ENCODE results near the gene MSRB1. TPM values are rescaled to one million over a fixed set of nuclear protein-coding genes. Genes with fewer than 3 reads are reported as not detected.
A peak's percentile ranks its signal among the peaks of the same experiment; 100 is the strongest.

MSRB1 gene
- total RNA-seq, 1 donor from 2014 or later, result 11.7 TPM

GRCh38 chr16:1990101-1990350, 47.0 kb upstream of the MSRB1 start:
- Histone ChIP-seq H3K27me3 (ENCODE audit: control insufficient read depth, insufficient read depth, low read length) (peaks cover 29% of the 10 kb centered on the region), H3K36me3 (ENCODE audit: control insufficient read depth, insufficient read depth, low read length) (peaks cover 5% of the 10 kb centered on the region), H3K4me3 (ENCODE audit: low read depth, low read length) (peak overlapping the region; percentile 31)
- TF ChIP-seq CTCF (IDR thresholded peaks at IDR 0.05; ENCODE audit: insufficient read depth, low read length, poor library complexity, severe bottlenecking), result no peak
- DNase-seq (ENCODE audit: low read depth), result no peak

- Histone ChIP-seq H3K36me3 (ENCODE audit: control insufficient read depth, insufficient read depth, low read length) (peaks cover 5% of the 10 kb centered on the region), H3K27me3 (ENCODE audit: control insufficient read depth, insufficient read depth, low read length) (peaks cover 29% of the 10 kb centered on the region), H3K4me3 (ENCODE audit: low read depth, low read length) (peak within 1 kb of the TSS; percentile 31)
- DNase-seq (ENCODE audit: low read depth), result no peak
- no peak for TF ChIP-seq CTCF (IDR thresholded peaks at IDR 0.05; ENCODE audit: insufficient read depth, low read length, poor library complexity, severe bottlenecking)
Measured at GRCh38 chr16:1989209-1990100, 46.5 kb upstream of the MSRB1 start, which contains the start of gene SYNGR3. SYNGR3 (plus strand) TSS chr16:1989970; CDS start chr16:1990103, 133 bp downstream.

GRCh38 chr16:1987198-1987597, 44.2 kb upstream of the MSRB1 start:
- no peak for TF ChIP-seq CTCF (IDR thresholded peaks at IDR 0.05; ENCODE audit: insufficient read depth, low read length, poor library complexity, severe bottlenecking)
- Histone ChIP-seq H3K27me3 (ENCODE audit: control insufficient read depth, insufficient read depth, low read length) (peaks cover 44% of the 10 kb centered on the region), H3K36me3 (ENCODE audit: control insufficient read depth, insufficient read depth, low read length) (peaks cover 5% of the 10 kb centered on the region), H3K4me3 (ENCODE audit: low read depth, low read length) (no peak overlapping the region)
- DNase-seq (ENCODE audit: low read depth), result no peak

- DNase-seq (ENCODE audit: low read depth), result no peak
- Histone ChIP-seq H3K4me3 (ENCODE audit: low read depth, low read length) (no peak overlapping the region), H3K27me3 (ENCODE audit: control insufficient read depth, insufficient read depth, low read length) (peaks cover 50% of the 10 kb centered on the region), H3K36me3 (ENCODE audit: control insufficient read depth, insufficient read depth, low read length) (peaks cover 5% of the 10 kb centered on the region)
- no peak for TF ChIP-seq CTCF (IDR thresholded peaks at IDR 0.05; ENCODE audit: insufficient read depth, low read length, poor library complexity, severe bottlenecking)
Measured at GRCh38 chr16:1985466-1986150, 42.6 kb upstream of the MSRB1 start.

GRCh38 chr16:1984347-1985225, 41.6 kb upstream of the MSRB1 start:
- no peak for DNase-seq (ENCODE audit: low read depth)
- Histone ChIP-seq H3K36me3 (ENCODE audit: control insufficient read depth, insufficient read depth, low read length) (peaks cover 5% of the 10 kb centered on the region), H3K4me3 (ENCODE audit: low read depth, low read length) (peak overlapping the region; percentile 79), H3K27me3 (ENCODE audit: control insufficient read depth, insufficient read depth, low read length) (peaks cover 54% of the 10 kb centered on the region)
- TF ChIP-seq CTCF (IDR thresholded peaks at IDR 0.05; ENCODE audit: insufficient read depth, low read length, poor library complexity, severe bottlenecking), result no peak
